ENCODE measurements around the gene PTPRE. TPM values are rescaled to one million over a fixed set of nuclear protein-coding genes. Genes with fewer than 3 reads are reported as not detected.

The PTPRE gene
- total RNA-seq, 1 experiment from 2014 or later: 11.6 TPM

GRCh38 chr10:127928021-127928806, 21.3 kb downstream of the PTPRE start:
- Histone ChIP-seq H3K36me3 (ENCODE audit: insufficient read depth, low read length, poor library complexity, severe bottlenecking) (no peaks in the 10 kb centered on the region), H3K4me1 (ENCODE audit: insufficient read depth, low read length, poor library complexity, severe bottlenecking) (no peaks in the 10 kb centered on the region), H3K9me3 (ENCODE audit: low read depth, low read length, poor library complexity, severe bottlenecking) (no peaks in the 10 kb centered on the region), H3K4me3 (ENCODE audit: low read depth, low read length, poor library complexity, severe bottlenecking) (no peak overlapping the region), H3K27ac (ENCODE audit: low read depth, low read length, poor library complexity, severe bottlenecking) (no peak overlapping the region), H3K27me3 (replicated peaks; ENCODE audit: insufficient read depth, low read depth, low read length, poor library complexity) (no peaks in the 10 kb centered on the region)
- intact Hi-C loops (cut with micrococcal nuclease; ENCODE audit: unreplicated experiment): no loop called here
- POLR2A ChIA-PET (ENCODE audit: low non-redundant PET): no interaction called here
- CTCF ChIA-PET: no interaction called here
- TF ChIP-seq CTCF (conservative IDR thresholded peaks at IDR 0.05; ENCODE audit: low read depth, low read length) (no peak), EZH2 (IDR thresholded peaks at IDR 0.05; ENCODE audit: borderline replicate concordance, low read depth, low read length, poor library complexity, severe bottlenecking) (no peak)
- no TSS peak for BruUV-seq (replicated peaks)
- no peak for DNase-seq (ENCODE audit: low spot score)

- TF ChIP-seq CTCF (conservative IDR thresholded peaks at IDR 0.05; ENCODE audit: low read depth, low read length): no peak
- no peak for TF ChIP-seq EZH2 (IDR thresholded peaks at IDR 0.05; ENCODE audit: borderline replicate concordance, low read depth, low read length, poor library complexity, severe bottlenecking)
- BruUV-seq (replicated peaks): no TSS peak
- Histone ChIP-seq H3K27ac (ENCODE audit: low read depth, low read length, poor library complexity, severe bottlenecking) (no peak overlapping the region), H3K4me3 (ENCODE audit: low read depth, low read length, poor library complexity, severe bottlenecking) (no peak overlapping the region), H3K27me3 (replicated peaks; ENCODE audit: insufficient read depth, low read depth, low read length, poor library complexity) (no peaks in the 10 kb centered on the region), H3K36me3 (ENCODE audit: insufficient read depth, low read length, poor library complexity, severe bottlenecking) (no peaks in the 10 kb centered on the region), H3K9me3 (ENCODE audit: low read depth, low read length, poor library complexity, severe bottlenecking) (no peaks in the 10 kb centered on the region), H3K4me1 (ENCODE audit: insufficient read depth, low read length, poor library complexity, severe bottlenecking) (no peaks in the 10 kb centered on the region)
- CTCF ChIA-PET: no interaction called here
- DNase-seq (ENCODE audit: low spot score): no peak
- POLR2A ChIA-PET (ENCODE audit: low non-redundant PET): no interaction called here
- intact Hi-C loops (cut with micrococcal nuclease; ENCODE audit: unreplicated experiment): no loop called here
Measured at GRCh38 chr10:127932521-127933270, 25.8 kb downstream of the PTPRE start.

GRCh38 chr10:127933271-127933670, 26.4 kb downstream of the PTPRE start:
- POLR2A ChIA-PET (ENCODE audit: low non-redundant PET): no interaction called here

More at GRCh38 chr10:127933271-127933670, 26.4 kb downstream of the PTPRE start:
- no peak overlapping the region for H3K27ac ChIP-seq (ENCODE audit: low read depth, low read length, poor library complexity, severe bottlenecking)
- no TSS peak for BruUV-seq (replicated peaks)
- no peak overlapping the region for H3K4me3 ChIP-seq (ENCODE audit: low read depth, low read length, poor library complexity, severe bottlenecking)
- no peak for DNase-seq (ENCODE audit: low spot score)
- TF ChIP-seq EZH2 (IDR thresholded peaks at IDR 0.05; ENCODE audit: borderline replicate concordance, low read depth, low read length, poor library complexity, severe bottlenecking): no peak
- no peak for TF ChIP-seq CTCF (conservative IDR thresholded peaks at IDR 0.05; ENCODE audit: low read depth, low read length)
- intact Hi-C loops (cut with micrococcal nuclease; ENCODE audit: unreplicated experiment): no loop called here
- no peaks in the 10 kb centered on the region for H3K27me3 ChIP-seq (replicated peaks; ENCODE audit: insufficient read depth, low read depth, low read length, poor library complexity)
- H3K4me1 ChIP-seq (ENCODE audit: insufficient read depth, low read length, poor library complexity, severe bottlenecking): no peaks in the 10 kb centered on the region
- CTCF ChIA-PET: no interaction called here
- no peaks in the 10 kb centered on the region for H3K36me3 ChIP-seq (ENCODE audit: insufficient read depth, low read length, poor library complexity, severe bottlenecking)
- no peaks in the 10 kb centered on the region for H3K9me3 ChIP-seq (ENCODE audit: low read depth, low read length, poor library complexity, severe bottlenecking)

All from A673 (cell line).